VCaP (cell line): ENCODE measurements around the gene IL4.

ENCODE experiments used
- H3K27ac ChIP-seq: fragments of 450-650 bp; 2 replicates; pipeline ENCODE4 v1.5.1; 2017
- CTCF ChIP-seq: fragments of 450-650 bp; conservative IDR thresholded peaks from 2 replicates; pipeline ENCODE4 v1.5.1; 2017; ENCODE audit warnings: mild to moderate bottlenecking, moderate library complexity

The IL4 gene

DNA sequence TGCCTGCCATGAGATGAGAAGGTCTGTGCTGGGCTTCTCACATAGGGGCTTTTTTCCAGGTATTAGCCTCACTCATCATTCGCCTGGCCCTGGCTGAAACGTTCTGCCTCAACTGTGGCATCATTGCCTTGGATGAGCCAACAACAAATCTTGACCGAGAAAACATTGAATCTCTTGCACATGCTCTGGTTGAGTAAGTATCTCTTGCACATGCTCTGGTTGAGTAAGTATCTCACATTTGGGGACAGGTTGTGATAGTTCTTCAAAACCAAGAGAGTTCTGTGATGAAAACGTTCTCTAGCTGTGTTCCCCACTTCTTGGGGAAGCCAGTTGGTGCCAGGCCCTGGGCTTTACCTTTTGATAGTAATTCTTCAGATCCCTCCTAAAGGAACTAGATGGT, 33.2 kb upstream of the IL4 start:
- no peak overlapping the region for H3K27ac ChIP-seq

DNA sequence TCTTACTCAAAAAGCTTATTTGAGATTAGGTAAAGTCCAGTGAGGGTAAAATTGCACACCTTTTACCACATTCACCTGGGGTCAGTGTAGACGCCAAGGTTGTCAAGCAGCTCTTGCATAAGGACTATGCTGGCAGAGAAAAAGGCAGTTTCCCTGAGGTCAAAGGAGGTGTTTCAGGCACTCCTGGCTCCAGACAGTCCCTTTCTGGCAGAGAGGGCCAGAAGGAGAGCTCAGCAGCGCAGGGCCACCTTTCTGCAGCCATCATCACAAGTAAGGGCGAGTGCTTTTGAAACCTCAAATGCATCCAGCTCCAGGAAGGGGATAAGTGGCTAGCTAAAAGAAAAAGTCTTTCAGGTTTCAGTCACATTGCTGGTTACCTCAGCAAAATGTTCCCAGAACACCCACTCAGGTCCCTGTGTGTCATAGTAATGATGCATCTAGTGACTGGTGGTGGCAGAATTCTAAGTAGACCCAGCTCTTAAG, 32.5 kb upstream of the IL4 start:
- no peak overlapping the region for H3K27ac ChIP-seq

More for the DNA sequence above, 33.2 kb upstream of the IL4 start:
- TF ChIP-seq CTCF = no peak

GRCh38 chr5:132641841-132642240, 31.9 kb upstream of the IL4 start:
- no peak overlapping the region for H3K27ac ChIP-seq
- TF ChIP-seq CTCF = no peak

More for the DNA sequence above, 32.5 kb upstream of the IL4 start:
- no peak for TF ChIP-seq CTCF

DNA sequence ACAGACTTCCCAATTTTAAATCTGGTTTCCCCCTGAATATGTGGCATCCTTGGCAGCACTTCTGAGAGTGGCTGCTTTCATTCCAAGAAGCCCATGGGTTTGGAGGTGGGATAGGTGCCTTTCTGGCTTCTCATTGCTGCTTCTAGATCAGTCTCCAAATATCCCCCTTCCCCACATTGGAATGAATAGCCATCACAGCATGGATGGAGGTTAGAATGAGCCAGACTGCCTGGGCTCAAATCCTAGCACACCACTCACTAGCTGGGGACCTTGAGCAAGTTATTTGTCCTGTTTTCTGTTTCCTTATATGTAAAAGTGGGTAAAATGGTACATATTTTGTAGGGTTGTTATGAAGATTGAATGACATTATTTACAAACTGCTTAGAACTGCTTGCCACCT, 29.6 kb upstream of the IL4 start:
- TF ChIP-seq CTCF = no peak
- H3K27ac ChIP-seq = no peak overlapping the region

DNA sequence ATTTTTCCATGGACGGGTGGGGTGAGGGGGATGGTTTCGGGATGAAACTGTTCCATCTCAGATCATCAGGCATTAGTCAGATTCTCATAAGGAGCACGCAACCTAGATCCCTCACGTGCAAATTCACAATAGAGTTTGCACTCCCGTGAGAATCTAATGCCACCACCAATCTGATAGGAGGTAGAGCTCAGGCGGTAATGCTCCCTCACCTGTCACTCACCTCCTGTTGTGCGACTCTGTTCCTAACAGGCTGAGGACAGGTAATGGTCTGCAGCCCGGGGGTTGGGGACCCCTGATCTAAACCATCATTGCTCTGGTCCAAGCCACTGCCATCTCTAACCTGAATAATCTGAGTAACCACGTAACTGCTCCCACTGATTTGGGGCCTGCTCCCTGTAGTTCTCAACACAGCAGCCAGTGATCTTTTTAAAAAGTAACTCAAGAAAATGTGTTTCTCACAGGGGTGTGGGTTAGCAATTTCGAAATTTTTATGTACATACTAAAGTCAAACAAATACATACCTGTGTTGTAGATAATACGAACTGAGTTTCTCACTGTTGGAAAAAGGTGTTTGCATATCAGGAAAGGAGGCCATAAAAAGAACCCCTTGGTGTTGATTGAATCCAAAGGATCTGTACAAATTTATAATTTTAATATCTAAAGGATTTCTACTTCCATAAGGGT, 27.1 kb upstream of the IL4 start:
- no peak overlapping the region for H3K27ac ChIP-seq
- no peak for TF ChIP-seq CTCF

DNA sequence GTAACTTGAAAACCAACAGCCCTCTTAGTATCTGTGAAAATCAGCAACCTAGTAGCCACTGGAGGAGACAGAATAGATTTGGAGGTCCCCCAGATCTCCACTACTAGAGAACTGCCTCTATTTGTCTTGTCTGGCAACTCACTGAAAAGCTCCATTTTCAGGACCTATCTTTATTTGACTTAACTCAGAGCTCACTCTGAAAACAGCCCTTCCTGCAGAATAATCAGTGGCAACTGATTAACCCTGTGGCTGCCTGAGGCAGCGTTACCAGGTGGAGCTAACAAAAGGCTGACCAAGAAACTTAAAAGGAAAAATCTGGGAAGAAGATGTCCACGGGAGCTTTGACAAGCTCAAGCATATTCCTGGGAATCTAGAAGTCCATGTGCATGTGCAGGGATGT, 26.3 kb upstream of the IL4 start:
- H3K27ac ChIP-seq = no peak overlapping the region
- no peak for TF ChIP-seq CTCF

GRCh38 chr5:132648355-132648754, 25.4 kb upstream of the IL4 start:
- no peak for TF ChIP-seq CTCF
- H3K27ac ChIP-seq = no peak overlapping the region
